HepG2 (cell line): Measurements from ENCODE around the gene DNM3. TPM values are rescaled to one million over a fixed set of nuclear protein-coding genes. Genes with fewer than 3 reads are reported as not detected.

Experiments used
- ATAC-seq: fragments of 200-7000 bp; cut with Tn5 transposase; 3 replicates; pipeline ENCODE4 v1.9.1; 2020; ENCODE audit warnings: mild to moderate bottlenecking, moderate library complexity
- BruUV-seq: library from RNA; stranded (reverse); fragments of 400-500 nt; replicated peaks from 2 replicates; lab custom pipeline; 2021; lab: Mats Ljungman, UMichigan
- CTCF ChIA-PET: fragments of 300-600 bp; formaldehyde crosslinking; extraction: SDS; loops from one replicate; lab custom pipeline; 2021; ENCODE audit warnings: low total read pairs, inconsistent platforms, low intra/inter-chr PET ratio; lab: Yijun Ruan, JAX
- POLR2A ChIA-PET: fragments of 350-600 bp; sonication (Branson Sonifier 250); formaldehyde crosslinking; loops from one replicate; lab custom pipeline; 2020; ENCODE audit warnings: antibody characterized with exemption, inconsistent platforms; lab: Yijun Ruan, JAX
- DNase-seq: peaks from one replicate; pipeline ENCODE4 v3.0.0-alpha.2; 2015; ENCODE audit warnings: low spot score
- FAIRE-seq: peaks from 3 replicates; lab custom pipeline; 2011; peaks lifted over from hg19 to GRCh38; lab: Jason Lieb, UNC
- H2AFZ ChIP-seq: one replicate; pipeline ENCODE4 v1.6.1; 2011; ENCODE audit warnings: low read length, inconsistent platforms
- H3K27ac ChIP-seq: fragments of 300-600 bp; 3 replicates; pipeline ENCODE4 v1.8.0; 2011; ENCODE audit warnings: mixed run types, mild to moderate bottlenecking, mixed read lengths, low read length, inconsistent platforms; ENCODE audit not compliant: insufficient read depth; ENCODE audit errors: extremely low read length
- H3K27me3 ChIP-seq, 2 experiments: fragments of 200-600 bp in 1 of 2; 2 replicates in 1 of 2; 3 replicates in 1 of 2; pipeline versions ENCODE4 v1.6.0 to v1.8.0; 2011; ENCODE audit warnings: low read length in 2 of 2, mild to moderate bottlenecking in 2 of 2, moderate library complexity in 2 of 2, inconsistent platforms in 1 of 2; ENCODE audit not compliant: insufficient read depth in 2 of 2, control insufficient read depth in 1 of 2
- H3K36me3 ChIP-seq, 2 experiments: fragments of 200-600 bp in 1 of 2; replicated peaks in 1 of 2; 2 replicates in 1 of 2; 3 replicates in 1 of 2; pipeline versions ENCODE4 v1.5.1 to v1.8.0; 2011; ENCODE audit warnings: low read length in 2 of 2, inconsistent platforms in 1 of 2; ENCODE audit not compliant: insufficient read depth in 2 of 2, control insufficient read depth in 1 of 2
- H3K4me1 ChIP-seq: 2 replicates; pipeline ENCODE4 v1.5.1; 2012; ENCODE audit warnings: low read length, inconsistent platforms; ENCODE audit not compliant: insufficient read depth
- H3K4me2 ChIP-seq: 2 replicates; pipeline ENCODE4 v1.6.0; 2011; ENCODE audit warnings: low read depth, low read length, inconsistent platforms
- H3K4me3 ChIP-seq, 3 experiments: fragments of 200-600 bp in 1 of 3; sonication (generic), shearing (Covaris generic) in 1 of 3; replicated peaks in 1 of 3; 2 replicates each; pipeline ENCODE4 v1.5.1; 2011 to 2016; ENCODE audit warnings: low read length in 3 of 3, inconsistent platforms in 2 of 3, low read depth in 2 of 3, mild to moderate bottlenecking in 2 of 3, control low read depth in 1 of 3, mixed read lengths in 1 of 3; ENCODE audit not compliant: insufficient read depth in 1 of 3
- H3K79me2 ChIP-seq: one replicate; pipeline ENCODE4 v1.6.1; 2011; ENCODE audit warnings: low read length, inconsistent platforms; ENCODE audit not compliant: insufficient read depth
- H3K9ac ChIP-seq: 2 replicates; pipeline ENCODE4 v1.6.0; 2011; ENCODE audit warnings: mild to moderate bottlenecking, low read depth, low read length, inconsistent platforms; ENCODE audit not compliant: insufficient read depth
- H3K9me3 ChIP-seq: 2 replicates; pipeline ENCODE4 v1.5.1; 2012; ENCODE audit warnings: mild to moderate bottlenecking, low read length
- H4K20me1 ChIP-seq: 2 replicates; pipeline ENCODE4 v1.6.0; 2011; ENCODE audit warnings: inconsistent platforms, mild to moderate bottlenecking, low read length, moderate library complexity; ENCODE audit not compliant: insufficient read depth
- ETV5 ChIP-seq: IDR thresholded peaks from 2 replicates; pipeline ENCODE4 v1.6.1; 2018; ENCODE audit warnings: missing biosample characterization, missing genetic modification reagents, inconsistent platforms, borderline replicate concordance
- HES4 ChIP-seq: sonication (generic); formaldehyde crosslinking; IDR thresholded peaks from 2 replicates; pipeline ENCODE4 v1.9.0; 2021; ENCODE audit warnings: mild to moderate bottlenecking, missing genetic modification reagents, borderline replicate concordance
- HNRNPK ChIP-seq: fragments of 200-400 bp; formaldehyde crosslinking; IDR thresholded peaks from 2 replicates; pipeline ENCODE4 v1.6.1; 2018; ENCODE audit warnings: low read length, low read depth, moderate library complexity, mild to moderate bottlenecking; ENCODE audit not compliant: poor library complexity, severe bottlenecking
- NCOA5 ChIP-seq: sonication (generic); formaldehyde crosslinking; IDR thresholded peaks from 2 replicates; pipeline ENCODE4 v1.4.0; 2020; ENCODE audit warnings: missing genetic modification reagents
- PRPF4 ChIP-seq: fragments of 200-400 bp; formaldehyde crosslinking; IDR thresholded peaks from 2 replicates; pipeline ENCODE4 v1.6.1; 2016; ENCODE audit warnings: low read length, low read depth; ENCODE audit not compliant: poor library complexity, severe bottlenecking
- RNF2 ChIP-seq: fragments of 450-650 bp; conservative IDR thresholded peaks from 2 replicates; pipeline ENCODE4 v1.6.1; 2016; ENCODE audit warnings: low read depth
- SAFB2 ChIP-seq: sonication (generic); formaldehyde crosslinking; IDR thresholded peaks from 2 replicates; pipeline ENCODE4 v1.5.1; 2020; ENCODE audit warnings: missing genetic modification reagents, low read depth, mild to moderate bottlenecking, borderline replicate concordance
- SKIL ChIP-seq: sonication (generic); formaldehyde crosslinking; IDR thresholded peaks from 2 replicates; pipeline ENCODE4 v1.8.0; 2022; ENCODE audit warnings: missing genetic modification reagents, mild to moderate bottlenecking, moderate library complexity, borderline replicate concordance
- TRIM24 ChIP-seq: sonication (generic); formaldehyde crosslinking; IDR thresholded peaks from 2 replicates; pipeline ENCODE4 v1.8.0; 2022; ENCODE audit warnings: mild to moderate bottlenecking, missing genetic modification reagents
- ZBTB42 ChIP-seq: sonication (generic); formaldehyde crosslinking; IDR thresholded peaks from 2 replicates; pipeline ENCODE4 v1.5.0; 2020; ENCODE audit warnings: mild to moderate bottlenecking, missing genetic modification reagents
- ZNF232 ChIP-seq: sonication (generic); formaldehyde crosslinking; IDR thresholded peaks from 2 replicates; pipeline ENCODE4 v1.4.0; 2020; ENCODE audit warnings: missing genetic modification reagents, borderline replicate concordance
- ZNF589 ChIP-seq: sonication (generic); formaldehyde crosslinking; conservative IDR thresholded peaks from 2 replicates; pipeline ENCODE4 v1.8.0; 2022; ENCODE audit warnings: mild to moderate bottlenecking, moderate library complexity, missing genetic modification reagents
- ZNF607 ChIP-seq: sonication (generic); formaldehyde crosslinking; IDR thresholded peaks from 2 replicates; pipeline ENCODE4 v1.5.1; 2020; ENCODE audit warnings: missing genetic modification reagents, mild to moderate bottlenecking, borderline replicate concordance
- ZNF749 ChIP-seq: sonication (generic); formaldehyde crosslinking; IDR thresholded peaks from 2 replicates; pipeline ENCODE4 v1.8.0; 2022; ENCODE audit warnings: mild to moderate bottlenecking, missing genetic modification reagents, moderate library complexity, borderline replicate concordance
- WGBS: methylation state at CpG from one replicate; pipeline ENCODE4 v1.1.6; 2017; ENCODE audit warnings: low lambda C conversion rate; 5-methylcytosine and 5-hydroxymethylcytosine counted together
- in situ Hi-C: cut with HindIII; loops from 2 replicates; pipeline ENCODE4 v1.10.0; 2017; ENCODE audit warnings: low pct_unique_long_range_greater_than_20kb; ENCODE audit not compliant: extremely low pct_ligation_motif_present
- intact Hi-C: fragments of 100-400 bp; cut with micrococcal nuclease; formaldehyde crosslinking; loops from one replicate; pipeline ENCODE4 v1.10.0; 2022; ENCODE audit not compliant: unreplicated experiment
- polyA plus RNA-seq, 8 experiments: library from polyadenylated mRNA; depleted of rRNA in 3 of 8; stranded (reverse) in 7 of 8; unstranded in 1 of 8; fragments of >200 nt; fragmentation: Illumina TruSeq in 4 of 8; extraction: Trizol in 4 of 8; gene quantifications; 2 replicates each; pipeline versions ENCODE4 v1.2.1 to v1.2.3, GENCODE V29; 2011 to 2016; ENCODE audit warnings: low read depth in 4 of 8, missing spikeins in 1 of 8, mixed read lengths in 1 of 8; ENCODE audit not compliant: insufficient read depth in 1 of 8
- total RNA-seq, 5 experiments: library from RNA; depleted of rRNA; stranded (reverse); fragments of >200 nt; fragmentation: Illumina TruSeq; extraction: Trizol; gene quantifications; 2 replicates each; pipeline ENCODE4 v1.2.3, GENCODE V29; 2016; ENCODE audit warnings: low read depth in 1 of 5

The DNM3 gene
- total and polyA plus RNA-seq, 2 of the 13 experiments (the other 11 are each of a cell fraction or from before 2014, with no cell fraction given): 0.05 TPM; not detected in 1

- in situ Hi-C loops: no loop called here
Measured at GRCh38 chr1:171929121-171929520, 87.8 kb downstream of the DNM3 start.

GRCh38 chr1:171931752-171932151 is 90.5 kb downstream of the DNM3 start:
- H3K9ac ChIP-seq: no peak overlapping the region
- no peak overlapping the region for H3K4me3 ChIP-seq
- intact Hi-C loops (no loop called here), in situ Hi-C loops (no loop called here)
- H3K9me3 ChIP-seq: no peaks in the 10 kb centered on the region
- no peak overlapping the region for H3K4me2 ChIP-seq
- H3K27ac ChIP-seq: no peak overlapping the region
- no TSS peak for BruUV-seq
- FAIRE-seq (no peak), DNase-seq (no peak)
- POLR2A ChIA-PET: no interaction called here
- TF ChIP-seq ZNF607 (CRISPR knock-in tag): no peak
- no peak for TF ChIP-seq ZNF749
- TF ChIP-seq TRIM24 (CRISPR knock-in tag): no peak
- TF ChIP-seq SAFB2 (CRISPR knock-in tag): no peak
- TF ChIP-seq ETV5 (CRISPR knock-in tag): no peak
- TF ChIP-seq NCOA5 (CRISPR knock-in tag): no peak
- TF ChIP-seq RNF2: no peak
- TF ChIP-seq ZNF232 (CRISPR knock-in tag): no peak
- peak; percentile 73 for TF ChIP-seq HNRNPK
- TF ChIP-seq, all 625 proteins: peak for 1
- Histone ChIP-seq H3K79me2 (no peaks in the 10 kb centered on the region), H2AFZ (no peak overlapping the region), H3K4me1 (no peaks in the 10 kb centered on the region), H3K27me3 (no peaks in the 10 kb centered on the region), H4K20me1 (no peaks in the 10 kb centered on the region), H3K36me3 (no peaks in the 10 kb centered on the region)
- no peak for ATAC-seq
- CTCF ChIA-PET: no interaction called here

More at GRCh38 chr1:171929121-171929520, 87.8 kb downstream of the DNM3 start:
- no TSS peak for BruUV-seq
- POLR2A ChIA-PET: no interaction called here
- WGBS: 83% methylated on average over 2 of the region's 2 CpGs
- Histone ChIP-seq H3K36me3 (no peaks in the 10 kb centered on the region), H3K79me2 (no peaks in the 10 kb centered on the region), H3K9me3 (no peaks in the 10 kb centered on the region), H3K27me3 (no peaks in the 10 kb centered on the region), H3K4me2 (no peak overlapping the region), H3K4me1 (no peaks in the 10 kb centered on the region), H3K27ac (no peak overlapping the region), H3K9ac (no peak overlapping the region), H4K20me1 (no peaks in the 10 kb centered on the region), H2AFZ (no peak overlapping the region), H3K4me3 (no peak overlapping the region)
- DNase-seq (no peak), FAIRE-seq (no peak), ATAC-seq (peak; percentile 67)
- no peak for TF ChIP-seq SKIL
- no peak for TF ChIP-seq PRPF4
- TF ChIP-seq HES4 (CRISPR knock-in tag): no peak
- no peak for TF ChIP-seq ZBTB42 (CRISPR knock-in tag)
- no peak for TF ChIP-seq ZNF589
- intact Hi-C loops: no loop called here
- CTCF ChIA-PET: no interaction called here
